NCI-H510A (cell line): ENCODE results near the gene NPEPL1.
"Not testable (repeated sequence)": the region's sequence is repeated elsewhere in the genome, so short reads cannot be mapped to it uniquely, and the experiment has no call there.

Experiments used
- DNase-seq: peaks from one replicate; lab custom pipeline; 2025; lab: John Stamatoyannopoulos, UW

NPEPL1 gene

GRCh38 chr20:58714340-58714922, 21.8 kb downstream of the NPEPL1 start:
- no peak for DNase-seq

- no peak for DNase-seq
Measured at GRCh38 chr20:58714923-58715351, 22.3 kb downstream of the NPEPL1 start.

DNA sequence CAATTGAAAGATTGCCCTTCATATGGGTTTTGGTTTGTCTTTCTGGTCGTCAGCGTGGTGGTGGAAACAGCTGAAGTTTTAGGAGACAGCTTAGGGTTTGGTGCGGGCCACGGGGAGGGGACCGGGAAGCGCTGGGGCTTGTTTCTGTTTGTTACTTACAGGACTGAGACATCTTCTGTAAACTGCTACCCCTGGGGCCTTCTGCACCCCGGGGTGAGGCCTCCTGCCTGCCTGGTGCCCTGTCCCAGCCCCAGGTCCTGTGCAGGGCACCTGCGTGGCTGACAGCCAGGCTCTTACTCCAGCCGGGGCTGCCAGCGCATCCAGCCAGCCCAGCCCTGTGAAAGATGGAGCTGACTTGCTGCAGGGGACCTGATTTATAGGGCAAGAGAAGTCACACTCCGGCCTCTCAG, 22.8 kb downstream of the NPEPL1 start:
- no peak for DNase-seq

DNA sequence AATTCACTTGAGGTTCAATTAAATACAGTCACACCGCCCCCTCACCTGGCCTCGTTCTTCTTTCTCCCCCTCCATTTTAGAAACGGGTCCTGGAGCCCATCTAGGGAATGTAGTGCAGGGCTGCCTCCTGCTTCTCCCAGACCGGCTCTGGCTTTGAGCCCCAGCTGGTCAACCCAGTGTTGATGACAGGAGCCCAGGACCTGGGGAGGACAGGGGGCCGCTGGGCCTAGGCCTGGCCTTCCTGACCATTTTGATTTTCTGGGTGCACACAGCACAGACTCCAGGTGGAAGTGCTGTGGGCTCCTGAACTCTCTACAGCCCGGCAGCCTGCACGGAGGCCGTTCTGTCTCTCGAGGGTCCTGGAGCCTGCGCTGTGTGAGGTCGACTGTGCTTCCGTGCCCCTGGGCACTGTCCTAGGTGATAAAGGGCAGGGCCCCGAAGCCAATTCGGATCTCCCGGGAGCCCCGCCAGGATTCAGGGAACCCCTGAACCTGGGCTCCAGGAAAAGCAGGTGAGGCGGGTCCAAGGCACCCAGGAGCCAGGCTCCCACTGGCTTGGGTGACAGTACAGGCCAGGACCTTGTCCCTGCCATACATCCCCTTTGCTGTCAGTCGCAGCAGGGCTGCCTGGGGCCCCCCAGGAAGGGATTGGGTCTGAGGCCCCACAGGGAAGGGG, 23.3 kb downstream of the NPEPL1 start:
- no peak for DNase-seq

DNA sequence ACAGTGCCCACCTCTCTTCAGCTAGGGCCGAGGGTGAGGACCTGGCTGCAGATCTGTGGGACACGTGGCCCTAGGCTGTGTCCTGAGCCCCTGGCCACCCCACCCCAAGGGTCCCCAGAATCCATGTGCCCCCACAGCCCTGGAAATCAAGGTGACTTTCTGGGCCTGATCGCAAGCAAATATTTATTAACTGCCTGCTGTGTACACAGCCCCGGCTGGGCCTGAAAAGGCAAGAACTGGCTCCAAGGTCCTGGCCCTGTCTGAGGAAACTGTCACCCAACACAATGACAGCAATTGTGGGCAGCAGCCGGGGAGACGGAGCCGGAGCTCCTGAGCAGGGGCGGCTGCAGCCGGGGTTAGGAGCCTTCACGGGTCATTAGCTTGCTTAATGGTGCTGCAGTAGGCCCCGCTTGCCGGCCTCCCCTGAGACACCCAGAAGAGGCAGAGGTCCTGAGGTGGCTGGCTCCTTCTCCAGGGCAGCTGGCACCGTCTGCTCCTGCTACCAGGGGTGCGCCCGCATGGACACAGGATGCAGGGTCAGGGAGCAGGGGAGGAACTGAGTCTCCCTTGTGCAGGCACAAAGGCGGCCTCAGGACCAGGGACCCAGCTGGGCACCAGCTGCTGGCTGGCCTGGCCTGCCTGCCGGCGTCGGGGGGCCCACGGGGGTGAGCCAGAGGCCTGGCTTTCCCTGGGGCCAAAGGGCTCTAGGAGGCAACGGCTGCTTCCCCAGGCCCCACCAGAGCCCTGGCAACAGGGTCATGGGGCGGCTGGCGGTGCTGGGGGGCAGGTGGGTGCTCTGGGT, 24.1 kb downstream of the NPEPL1 start:
- no peak for DNase-seq

DNA sequence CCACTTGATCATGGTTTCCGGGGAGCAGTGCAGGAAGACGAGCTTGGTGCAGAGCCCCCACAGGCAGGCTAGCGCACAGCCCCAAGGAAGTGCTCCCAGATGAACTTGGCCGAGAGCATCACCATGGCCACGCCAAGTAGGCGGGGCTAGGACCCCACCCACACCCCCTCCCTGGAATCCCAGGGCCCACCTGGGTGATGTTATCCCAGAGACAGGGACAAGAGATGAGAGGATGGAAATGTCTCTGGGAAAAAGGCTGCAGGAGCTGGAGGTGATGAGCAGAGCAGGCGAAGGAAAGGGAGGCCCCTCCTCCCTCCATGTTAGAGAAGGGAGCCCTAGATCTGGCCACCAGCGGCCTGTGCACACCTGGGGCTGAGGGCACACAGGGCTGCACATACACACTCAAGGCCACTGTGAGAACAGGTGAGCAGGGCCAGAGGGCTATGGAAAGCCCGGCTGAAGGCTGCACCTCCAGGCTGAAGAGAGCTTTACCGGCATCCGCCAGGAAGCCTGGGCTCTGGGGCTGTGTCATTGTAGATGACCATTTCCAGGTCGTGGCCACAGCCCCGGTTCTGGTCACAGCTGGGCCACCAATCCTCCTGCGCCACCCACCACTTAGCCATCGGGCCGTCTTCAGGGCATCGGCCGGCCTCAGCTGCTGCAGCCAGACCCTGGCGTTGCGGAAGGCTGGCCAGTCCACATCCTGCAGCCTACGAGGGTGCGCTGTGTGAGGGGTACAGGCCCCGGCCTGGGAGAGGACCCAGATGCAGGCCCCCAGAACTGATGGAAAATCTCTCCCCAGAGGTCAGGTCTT, 24.9 kb downstream of the NPEPL1 start:
- no peak for DNase-seq

- no peak for DNase-seq
Measured at GRCh38 chr20:58718121-58718563, 25.5 kb downstream of the NPEPL1 start.

DNA sequence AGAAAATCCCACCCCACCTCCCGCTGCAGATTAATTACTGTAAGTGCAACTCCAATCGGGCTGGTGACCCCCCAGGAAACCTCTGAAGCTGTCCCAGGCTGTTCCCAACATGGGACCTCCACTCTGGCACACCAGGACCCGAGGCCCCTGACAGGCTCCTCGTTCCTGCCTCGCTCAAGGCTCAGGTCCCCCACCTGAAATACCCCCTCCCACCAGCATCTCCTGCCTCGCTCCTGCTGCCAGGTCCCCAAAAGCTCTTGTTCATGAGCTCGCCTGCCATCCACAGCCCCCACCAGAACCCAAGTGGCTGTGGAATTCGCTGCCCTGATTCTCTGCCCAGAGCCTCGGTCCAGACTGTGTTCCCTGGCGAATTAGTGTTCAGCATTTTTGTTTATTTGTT, 26.1 kb downstream of the NPEPL1 start:
- no peak for DNase-seq

- DNase-seq: no peak
Measured at GRCh38 chr20:58719258-58719657, 26.7 kb downstream of the NPEPL1 start.

- no peak for DNase-seq
Measured at GRCh38 chr20:58719971-58720371, 27.4 kb downstream of the NPEPL1 start.

DNA sequence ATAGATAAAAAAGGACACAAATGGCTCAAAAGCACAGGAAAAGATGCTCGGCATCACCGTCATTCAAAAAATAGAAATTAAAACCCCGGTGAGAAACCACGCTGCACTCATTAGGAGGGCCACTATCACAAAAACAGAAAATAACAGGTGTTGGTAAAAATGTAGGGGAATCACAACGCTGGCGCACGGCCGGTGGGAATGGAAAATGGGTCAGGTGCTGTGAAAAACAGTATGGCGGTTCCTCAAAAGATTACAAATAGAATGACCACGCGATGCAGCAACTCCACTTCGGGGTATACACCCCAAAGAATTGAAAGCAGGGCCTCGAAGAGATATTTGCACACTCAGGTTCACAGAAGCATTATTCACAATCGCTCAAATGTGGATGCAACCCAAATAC, 28.3 kb downstream of the NPEPL1 start:
- no peak for DNase-seq

DNA sequence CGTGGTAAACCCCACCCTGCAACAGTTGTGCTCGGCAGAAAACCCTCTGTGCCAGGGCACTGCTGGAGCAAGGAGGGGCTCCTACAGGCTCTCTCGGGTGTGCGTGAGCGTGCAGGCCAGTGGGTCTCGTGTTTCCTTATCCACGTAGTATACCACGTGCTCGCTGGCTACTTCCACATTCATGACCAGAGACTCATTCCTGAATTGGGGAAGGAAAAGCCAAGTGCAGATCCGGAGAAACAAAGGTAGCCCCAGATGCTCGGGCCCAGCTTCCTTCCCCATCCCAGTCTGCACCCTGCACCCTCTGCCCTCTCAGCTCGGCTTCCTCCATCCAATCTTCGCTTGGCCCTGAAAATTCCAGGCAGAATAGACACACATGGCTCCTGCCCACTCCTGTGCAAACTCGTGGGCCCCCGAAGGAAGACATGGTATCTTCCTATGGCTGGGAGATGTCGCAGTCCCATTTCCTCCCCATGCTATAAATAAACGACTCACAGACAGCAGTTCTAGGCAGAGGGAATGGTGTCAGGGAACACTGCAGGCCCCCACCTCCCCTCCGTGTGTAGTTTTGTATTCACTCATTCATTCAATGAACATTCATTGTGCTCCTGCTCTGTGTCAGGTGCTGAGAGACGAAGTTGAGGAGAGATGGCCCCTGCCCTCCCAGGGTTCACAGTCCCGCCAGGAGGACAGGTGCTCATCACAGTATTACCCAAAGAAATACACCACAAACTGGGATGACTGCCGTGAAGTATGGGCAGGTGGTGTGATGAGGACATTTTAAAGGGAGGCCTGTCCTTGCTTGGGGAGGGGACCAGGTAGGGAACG, 29.6 kb downstream of the NPEPL1 start:
- DNase-seq: no peak

- no peak for DNase-seq
Measured at GRCh38 chr20:58722877-58723627, 30.5 kb downstream of the NPEPL1 start.

DNA sequence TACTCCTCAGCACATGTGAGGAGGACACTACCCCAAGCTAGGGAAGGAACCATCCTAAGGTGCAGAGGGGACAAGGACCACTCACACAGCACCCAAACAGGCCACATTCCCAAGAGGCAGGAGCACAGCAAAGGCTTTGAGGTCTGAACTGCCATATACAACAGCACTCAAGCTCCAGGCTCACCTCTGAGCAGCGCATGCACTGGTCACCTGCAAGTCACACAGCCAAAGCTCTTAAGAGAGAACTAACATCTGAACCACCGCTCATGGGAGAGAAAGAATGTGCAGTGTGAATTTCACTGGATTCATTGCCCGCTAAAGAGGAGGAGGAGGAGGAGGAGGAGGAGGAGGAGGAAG, 31.0 kb downstream of the NPEPL1 start:
- no peak for DNase-seq

GRCh38 chr20:58726156-58726555, 33.6 kb downstream of the NPEPL1 start:
- DNase-seq: not testable (repeated sequence)

DNA sequence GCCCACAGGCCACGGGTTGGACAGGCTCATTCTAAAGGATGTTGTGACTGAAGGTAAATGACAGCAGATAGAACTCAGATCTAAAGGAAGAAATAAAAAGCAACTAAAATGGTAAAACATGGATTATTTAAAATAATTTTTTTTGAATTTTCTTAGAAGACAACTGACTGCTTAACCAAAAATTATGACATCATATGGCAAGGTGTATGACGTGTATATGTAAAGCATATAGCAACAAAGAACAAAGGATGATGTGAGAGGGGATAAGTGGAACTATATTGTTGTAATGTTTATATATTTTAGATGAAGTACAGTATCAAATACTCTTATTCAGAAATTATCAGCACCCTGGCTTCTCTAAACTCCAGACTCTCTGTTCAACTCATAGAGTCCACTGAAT, 38.6 kb downstream of the NPEPL1 start:
- no peak for DNase-seq

GRCh38 chr20:58737198-58737597, 44.6 kb downstream of the NPEPL1 start:
- DNase-seq: no peak

GRCh38 chr20:58740356-58741308, 48.0 kb downstream of the NPEPL1 start:
- no peak for DNase-seq

DNA sequence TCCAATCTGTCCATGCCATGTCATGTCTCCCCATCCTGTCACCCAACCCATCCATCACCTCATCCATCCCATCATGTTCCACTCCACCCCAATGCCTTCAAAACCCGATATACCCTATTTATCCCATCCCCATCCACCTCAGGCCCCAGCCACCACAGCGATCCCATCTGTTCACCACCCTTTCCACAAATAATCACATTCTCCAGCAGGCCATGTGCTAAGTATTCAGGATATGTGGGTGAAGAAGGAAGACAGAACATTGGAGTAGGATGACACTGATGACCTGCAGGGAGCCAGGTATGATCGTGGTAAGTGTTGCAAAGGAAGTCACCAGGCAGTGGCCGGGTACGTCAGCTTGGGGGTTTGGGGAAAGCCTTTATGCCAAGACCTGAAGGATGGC, 48.8 kb downstream of the NPEPL1 start:
- no peak for DNase-seq
